GM12875 (cell line): Measurements from ENCODE around the gene GLYAT.

ENCODE experiments used
- H3K4me3 ChIP-seq: one replicate; pipeline ENCODE4 v1.5.1; 2011; ENCODE audit warnings: low read depth, low read length, control low read depth
- CTCF ChIP-seq: IDR thresholded peaks from 2 replicates; pipeline ENCODE4 v1.5.1; 2011; ENCODE audit warnings: low read depth, mild to moderate bottlenecking, control low read depth, inconsistent platforms, low read length, moderate library complexity, borderline replicate concordance; ENCODE audit not compliant: insufficient read depth

GLYAT gene

GRCh38 chr11:58730507-58731089 is 1.1 kb downstream of the GLYAT start:
- no peak for TF ChIP-seq CTCF
- no peak overlapping the region for H3K4me3 ChIP-seq

DNA sequence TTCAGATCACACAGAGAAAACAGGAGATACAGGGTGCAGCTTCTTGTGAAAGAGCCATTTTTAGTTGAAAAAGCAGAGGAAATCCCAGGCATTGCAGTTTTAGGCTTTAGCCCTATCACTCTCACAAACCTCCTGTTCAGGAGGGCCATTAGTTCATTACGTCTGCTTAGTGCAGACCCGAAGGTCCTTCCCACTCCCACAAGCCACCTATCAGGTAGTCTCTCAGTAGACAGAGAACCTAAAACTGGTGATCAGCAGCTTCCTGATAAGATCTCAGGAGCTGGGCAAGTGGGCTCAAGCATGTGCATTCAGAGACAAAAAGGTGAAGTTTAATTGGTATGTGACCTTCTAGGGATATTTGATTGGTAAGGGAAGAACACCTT is 4.3 kb downstream of the GLYAT start:
- TF ChIP-seq CTCF: no peak
- H3K4me3 ChIP-seq: no peak overlapping the region

DNA sequence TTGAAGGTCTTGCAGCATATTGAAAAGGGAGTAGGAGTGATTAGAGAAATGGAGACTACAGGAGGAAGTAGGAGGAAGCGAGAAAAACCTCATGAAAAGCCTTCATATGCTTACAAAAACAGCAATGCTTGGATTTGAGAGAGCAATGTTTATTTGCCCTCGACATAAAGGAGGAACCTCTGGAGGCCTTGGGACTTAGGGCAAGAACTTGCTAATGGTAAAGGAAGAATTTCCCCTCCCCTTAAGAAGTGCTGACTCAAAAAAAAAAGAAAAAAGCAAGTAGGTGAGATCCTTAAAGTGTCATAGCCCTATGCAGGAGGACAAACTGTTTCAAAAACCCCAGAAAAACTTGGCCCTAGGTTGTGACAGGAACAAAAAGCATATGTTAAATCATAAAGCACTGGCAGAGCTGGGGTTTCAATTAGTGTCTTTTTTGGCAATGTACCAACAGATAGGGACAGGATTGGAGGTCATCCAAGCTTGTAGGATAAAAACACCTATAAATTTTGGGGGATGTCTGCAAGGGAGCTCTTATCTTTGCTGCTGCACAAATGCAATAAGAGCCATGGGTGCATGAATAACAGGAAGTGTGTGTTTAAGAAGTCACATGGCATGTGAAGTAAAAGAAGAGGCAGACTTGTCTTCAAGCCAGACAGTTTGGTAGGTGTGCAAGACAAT is 4.9 kb downstream of the GLYAT start:
- no peak for TF ChIP-seq CTCF

DNA sequence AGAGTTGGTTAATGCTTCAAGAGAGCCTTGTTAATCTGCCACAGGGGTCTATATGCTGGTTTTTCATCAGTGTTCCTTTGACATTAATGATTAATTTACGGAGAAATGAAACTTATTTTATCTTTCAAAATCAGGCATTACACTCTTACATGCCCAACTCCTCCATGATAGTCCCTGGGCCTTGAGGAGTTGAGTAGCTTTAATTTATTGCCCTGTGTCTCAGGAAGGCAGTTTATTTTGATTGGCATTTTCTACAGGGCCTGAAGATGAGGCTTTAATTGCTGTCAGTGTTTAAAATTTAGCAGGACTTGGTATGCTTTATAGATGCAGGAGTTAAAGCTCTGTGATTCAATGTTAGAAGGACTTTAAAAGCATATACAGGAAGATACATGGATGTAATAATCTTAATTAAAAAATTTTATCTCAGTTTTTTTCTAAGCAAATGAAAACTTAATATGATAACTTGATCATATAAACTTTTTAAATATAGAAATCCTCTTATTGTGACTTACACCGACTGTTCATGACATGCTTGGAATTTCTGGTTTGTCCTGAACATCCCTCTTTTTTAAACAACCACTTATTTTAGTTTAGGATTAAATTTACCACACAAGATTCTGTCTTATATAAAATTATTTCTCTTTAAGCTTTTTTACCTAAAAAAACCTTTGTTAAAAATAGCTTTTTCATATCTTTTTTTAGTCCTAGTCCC is 12.2 kb downstream of the GLYAT start:
- no peak for TF ChIP-seq CTCF

More for the DNA sequence above, 4.9 kb downstream of the GLYAT start:
- H3K4me3 ChIP-seq: no peak overlapping the region

GRCh38 chr11:58712531-58712930 is 19.2 kb downstream of the GLYAT start:
- no peak overlapping the region for H3K4me3 ChIP-seq
- TF ChIP-seq CTCF: no peak

More for the DNA sequence above, 12.2 kb downstream of the GLYAT start:
- no peak overlapping the region for H3K4me3 ChIP-seq

- no peak overlapping the region for H3K4me3 ChIP-seq
- TF ChIP-seq CTCF: no peak
Measured at GRCh38 chr11:58711832-58712231, 19.9 kb downstream of the GLYAT start.
